HL-60/S4 treated with retinoic acid at 250 ng/mL for 4 days and 3 days (cell line): Measurements from ENCODE around the gene SPAG7.

Source experiments
- in situ Hi-C: fragments of 300-500 bp; cut with MboI; formaldehyde crosslinking; loops from 2 replicates; pipeline ENCODE4 v1.7.0; 2022; ENCODE audit warnings: low sequenced_read_pairs

The SPAG7 gene

GRCh38 chr17:4950075-4950745 is 17.4 kb downstream of the SPAG7 start:
- in situ Hi-C loops: no loop called here

DNA sequence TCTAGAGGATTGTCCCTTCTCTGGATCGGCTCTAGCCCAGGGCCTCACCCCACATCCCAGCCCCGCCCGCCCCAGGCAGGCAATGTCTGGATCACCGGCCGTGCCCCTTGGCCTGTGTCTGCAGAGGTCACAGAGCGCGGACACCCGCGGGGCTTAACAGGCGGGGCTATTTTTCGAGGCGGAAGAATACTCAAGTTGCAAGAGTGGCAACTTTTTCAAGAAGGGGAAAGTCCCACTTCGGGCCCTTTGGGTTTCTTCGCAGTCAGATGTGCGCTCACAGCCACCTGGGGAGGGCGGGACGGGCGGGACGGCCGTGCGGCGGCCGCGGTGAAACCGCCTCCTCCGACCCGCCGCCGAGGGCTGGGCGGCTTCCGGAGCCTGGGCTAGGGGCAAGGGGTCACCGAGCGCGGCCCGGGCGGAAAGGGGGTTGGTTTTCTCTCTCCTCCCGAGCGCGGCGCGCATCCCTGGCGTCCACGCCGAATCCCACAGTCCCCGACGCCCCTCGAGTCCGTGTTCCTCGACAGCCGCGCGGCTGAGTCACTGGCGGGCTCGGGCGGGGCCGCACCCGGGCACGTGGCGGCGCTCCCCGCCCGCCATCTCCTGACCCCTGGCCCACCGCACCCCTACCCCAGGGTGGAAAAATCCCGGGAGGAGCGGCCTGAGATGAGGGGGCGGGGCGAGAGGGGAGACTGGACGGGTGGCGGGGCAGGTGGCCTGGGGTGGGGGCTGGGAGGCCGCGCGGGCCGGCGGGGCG is 18.1 kb downstream of the SPAG7 start:
- in situ Hi-C loops: no loop called here

- in situ Hi-C loops: no loop called here
Observed at GRCh38 chr17:4948931-4949320, 18.7 kb downstream of the SPAG7 start.

DNA sequence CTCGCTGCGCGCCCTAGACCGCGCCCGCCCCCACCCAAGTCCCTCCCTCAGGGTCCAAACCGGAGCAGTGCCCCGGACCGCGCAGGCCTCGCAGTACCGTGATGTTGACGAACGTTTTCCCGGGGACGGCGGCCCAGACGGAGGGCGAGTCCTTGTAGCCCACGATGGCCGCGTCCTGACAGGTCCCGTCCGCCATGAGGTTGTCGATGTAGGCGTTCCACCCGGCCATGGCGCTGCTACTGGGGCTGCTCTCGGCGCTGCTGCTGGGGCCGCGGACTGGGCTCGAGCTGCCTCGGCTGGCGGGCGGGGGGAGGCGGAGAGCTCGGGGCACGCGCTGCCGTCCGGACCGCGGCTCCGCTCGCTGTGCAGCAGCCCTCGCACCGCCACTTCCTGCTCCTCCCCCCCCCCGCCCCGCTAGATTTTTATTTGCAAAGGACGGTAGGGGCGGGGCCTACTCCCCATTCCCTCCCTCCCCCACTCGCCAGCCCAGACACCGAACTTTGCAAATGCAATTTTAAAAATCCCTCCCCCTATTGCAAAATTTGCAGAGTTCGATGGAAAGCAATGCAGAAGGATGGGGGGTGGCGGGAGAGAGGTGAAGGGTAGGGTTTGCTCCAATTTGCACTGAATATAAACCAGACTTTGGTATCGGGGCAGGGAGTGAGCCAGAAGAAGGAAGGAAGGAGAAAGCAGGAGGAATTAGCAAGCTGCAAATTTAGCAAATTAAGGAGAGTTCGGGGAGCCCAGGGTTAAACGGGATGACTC is 19.3 kb downstream of the SPAG7 start, which contains the start of gene PFN1:
PFN1 (minus strand) TSS at position 365 of the 765 bp plus-strand sequence; CDS start at position 229, 136 bp downstream.
- in situ Hi-C loops: no loop called here

- in situ Hi-C loops: no loop called here
Observed at GRCh38 chr17:4947411-4948165, 20.0 kb downstream of the SPAG7 start.

GRCh38 chr17:4947010-4947410 is 20.6 kb downstream of the SPAG7 start:
- in situ Hi-C loops: no loop called here

GRCh38 chr17:4946312-4946976 is 21.2 kb downstream of the SPAG7 start:
- in situ Hi-C loops: no loop called here

DNA sequence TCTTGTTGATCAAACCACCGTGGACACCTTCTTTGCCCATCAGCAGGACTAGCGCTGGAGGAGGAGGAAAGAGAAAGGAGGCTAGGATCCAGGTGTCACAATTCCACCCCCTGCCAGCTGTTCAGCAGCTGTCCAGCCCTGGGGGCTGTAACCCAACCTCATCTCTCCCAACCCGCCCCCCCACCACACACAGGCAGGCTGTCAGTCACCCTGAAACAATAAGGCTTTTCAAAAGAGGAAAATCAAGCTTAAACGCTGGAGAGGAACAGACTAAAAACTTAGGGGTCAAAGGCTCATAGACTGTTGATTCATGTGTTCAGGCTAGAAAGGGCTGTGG is 21.7 kb downstream of the SPAG7 start:
- in situ Hi-C loops: no loop called here

GRCh38 chr17:4945176-4945943 is 22.3 kb downstream of the SPAG7 start:
- in situ Hi-C loops: no loop called here

GRCh38 chr17:4944554-4945175 is 23.0 kb downstream of the SPAG7 start:
- in situ Hi-C loops: no loop called here

DNA sequence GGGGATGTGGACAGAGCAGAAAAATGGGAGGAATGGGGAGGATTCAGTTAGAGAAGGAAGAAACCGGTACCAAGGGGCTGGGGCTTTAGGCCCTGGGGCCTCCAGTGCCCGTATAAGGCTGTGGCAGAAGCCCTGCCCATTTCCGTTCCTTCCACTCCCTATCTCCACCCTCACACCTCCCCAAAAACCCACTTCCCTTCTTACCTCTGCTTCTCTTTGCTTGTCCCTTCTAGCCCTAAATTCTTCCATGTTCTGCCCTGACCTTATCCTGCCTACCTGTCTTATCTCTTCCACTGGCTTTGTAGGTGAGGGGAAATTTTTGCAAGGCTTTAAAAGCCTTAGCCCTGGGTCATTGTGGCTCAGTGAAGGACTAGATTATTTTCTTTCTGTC is 23.5 kb downstream of the SPAG7 start:
- in situ Hi-C loops: no loop called here

- in situ Hi-C loops: no loop called here
Observed at GRCh38 chr17:4942760-4943508, 24.7 kb downstream of the SPAG7 start.

- in situ Hi-C loops: no loop called here
Observed at GRCh38 chr17:4941319-4941610, 26.4 kb downstream of the SPAG7 start.

GRCh38 chr17:4940555-4941318 is 26.9 kb downstream of the SPAG7 start:
- in situ Hi-C loops: no loop called here

DNA sequence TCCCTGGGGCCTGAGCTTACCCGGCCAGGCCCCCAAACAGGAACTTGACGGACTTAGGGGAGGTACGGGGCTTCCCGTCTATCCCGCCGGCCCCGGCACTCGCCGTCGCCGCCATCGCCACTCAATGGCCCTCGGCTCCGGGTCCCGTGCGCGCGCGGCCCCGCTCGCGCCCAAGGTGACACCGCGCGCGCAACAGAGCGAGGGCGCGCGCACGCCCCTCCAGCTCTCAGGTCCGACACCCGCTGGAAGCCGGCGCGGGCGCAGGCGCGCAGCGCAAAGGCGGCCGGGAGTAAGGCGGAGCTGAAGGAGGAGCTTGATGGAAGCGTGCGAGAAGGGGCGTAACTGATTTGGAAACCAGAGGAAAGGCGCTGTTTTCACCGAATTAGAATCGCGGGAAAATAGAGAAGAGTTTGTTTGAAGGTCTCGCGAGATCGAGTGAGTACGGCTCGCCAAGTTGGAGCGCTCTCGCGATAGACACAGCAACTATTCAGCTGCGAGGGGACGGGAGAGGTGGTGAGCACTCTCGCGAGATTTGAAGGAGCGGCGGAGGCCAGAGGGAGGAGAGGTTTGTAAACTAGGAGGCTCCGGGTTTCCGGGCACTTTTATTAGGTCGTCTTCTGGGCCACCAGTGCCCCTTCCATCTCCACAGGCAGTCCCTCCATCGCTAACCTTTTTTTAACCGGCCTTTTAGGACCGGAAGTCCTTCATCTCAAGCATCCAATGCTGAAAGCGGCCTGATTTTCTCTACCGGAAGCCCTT is 27.6 kb downstream of the SPAG7 start, which contains the start of the genes RNF167 and SLC25A11:
RNF167 (plus strand) TSS at position 473 of the 759 bp plus-strand sequence. CDS start 642 bp downstream, outside the sequence.
SLC25A11 (minus strand) TSS at position 251 of the 759 bp plus-strand sequence; CDS start at position 115, 136 bp downstream.
- in situ Hi-C loops: no loop called here

- in situ Hi-C loops: no loop called here
Observed at GRCh38 chr17:4939546-4939795, 28.1 kb downstream of the SPAG7 start.
